HCT116 (cell line): Measurements from ENCODE around the gene ARSI. TPM values are rescaled to one million over a fixed set of nuclear protein-coding genes. Genes with fewer than 3 reads are reported as not detected.

Source experiments
- ATAC-seq: fragments of 200-7000 bp; cut with Tn5 transposase; 2 replicates; pipeline ENCODE4 v1.9.1; 2020; ENCODE audit warnings: mild to moderate bottlenecking, moderate library complexity
- BruUV-seq: library from RNA; stranded (reverse); fragments of 400-500 nt; replicated peaks from 2 replicates; lab custom pipeline; 2021; lab: Mats Ljungman, UMichigan
- CTCF ChIA-PET: fragments of 300-600 bp; sonication (Branson Sonifier 250); formaldehyde crosslinking; loops from one replicate; lab custom pipeline; 2021; ENCODE audit warnings: antibody characterized with exemption; lab: Charles Lee
- POLR2A ChIA-PET: fragments of 300-600, 350-600 bp; sonication (Branson Sonifier 250); formaldehyde crosslinking; loops from one replicate; lab custom pipeline; 2021; ENCODE audit warnings: antibody characterized with exemption; lab: Charles Lee
- RAD21 ChIA-PET, 2 experiments: fragments of 300-600 bp; sonication (Branson Sonifier 250); formaldehyde crosslinking; loops; one replicate each; lab custom pipeline; 2023; ENCODE audit warnings: low total read pairs in 2 of 2; ENCODE audit not compliant: uncharacterized antibody in 2 of 2, unreplicated experiment in 2 of 2, low non-redundant PET in 1 of 2; lab: Charles Lee
- DNase-seq: peaks from one replicate; pipeline ENCODE4 v3.0.0-alpha.2; 2010; ENCODE audit warnings: low read depth, low spot score
- H2AFZ ChIP-seq: fragments of 200-600 bp; shearing (Covaris generic), sonication (generic); 2 replicates; pipeline ENCODE4 v1.6.1; 2017; ENCODE audit warnings: low read depth, mixed run types, mixed read lengths, antibody characterized with exemption, low read length; ENCODE audit not compliant: poor library complexity, severe bottlenecking
- H3K27ac ChIP-seq: 2 replicates; pipeline ENCODE4 v1.5.1; 2012; ENCODE audit warnings: low read depth, low read length
- H3K27me3 ChIP-seq: fragments of 200-600 bp; sonication (generic); 2 replicates; pipeline ENCODE4 v1.6.1; 2016; ENCODE audit warnings: mixed run types, low read length, mixed read lengths; ENCODE audit not compliant: insufficient read depth
- H3K36me3 ChIP-seq, 2 experiments: fragments of 200-500 bp in 1 of 2; fragments of 200-600 bp in 1 of 2; sonication (Bioruptor generic) in 1 of 2; sonication (generic) in 1 of 2; 2 replicates each; pipeline versions ENCODE4 v1.5.1 to v1.6.1; 2014 to 2016; ENCODE audit warnings: low read length in 2 of 2, inconsistent platforms in 1 of 2, mixed read lengths in 1 of 2, mixed run types in 1 of 2; ENCODE audit not compliant: insufficient read depth in 2 of 2, control insufficient read depth in 1 of 2
- H3K4me1 ChIP-seq, 2 experiments: fragments of 200-600 bp in 1 of 2; sonication (generic) in 1 of 2; 2 replicates each; pipeline versions ENCODE4 v1.5.1 to v1.6.1; 2012 to 2017; ENCODE audit warnings: low read length in 2 of 2, inconsistent platforms in 1 of 2, mild to moderate bottlenecking in 1 of 2, mixed read lengths in 1 of 2, mixed run types in 1 of 2, moderate library complexity in 1 of 2; ENCODE audit not compliant: insufficient read depth in 2 of 2, control insufficient read depth in 1 of 2
- H3K4me2 ChIP-seq: fragments of 200-600 bp; sonication (generic); 2 replicates; pipeline ENCODE4 v1.6.1; 2017; ENCODE audit warnings: mixed run types, low read length, mixed read lengths
- H3K4me3 ChIP-seq, 2 experiments: fragments of 200-600 bp in 1 of 2; sonication (generic) in 1 of 2; replicated peaks in 1 of 2; 2 replicates each; pipeline ENCODE4 v1.5.1; 2011 to 2016; ENCODE audit warnings: low read length in 2 of 2, control low read depth in 1 of 2, low read depth in 1 of 2, mild to moderate bottlenecking in 1 of 2, mixed read lengths in 1 of 2, mixed run types in 1 of 2
- H3K79me2 ChIP-seq: fragments of 200-600 bp; sonication (generic); 2 replicates; pipeline ENCODE4 v1.6.1; 2017; ENCODE audit warnings: mild to moderate bottlenecking, mixed run types, low read length, moderate library complexity, mixed read lengths; ENCODE audit not compliant: insufficient read depth
- H3K9ac ChIP-seq: fragments of 200-600 bp; sonication (generic); 2 replicates; pipeline ENCODE4 v1.6.1; 2016; ENCODE audit warnings: low read length, mixed read lengths
- H3K9me2 ChIP-seq: fragments of 200-600 bp; sonication (generic), shearing (Covaris generic); 2 replicates; pipeline ENCODE4 v1.6.1; 2017; ENCODE audit warnings: mixed run types, mild to moderate bottlenecking, moderate library complexity; ENCODE audit not compliant: insufficient read depth
- H3K9me3 ChIP-seq, 2 experiments: fragments of 200-500 bp in 1 of 2; fragments of 200-600 bp in 1 of 2; sonication (Bioruptor generic) in 1 of 2; sonication (generic) in 1 of 2; 2 replicates each; pipeline ENCODE4 v1.6.1; 2014 to 2017; ENCODE audit warnings: low read length in 2 of 2, mixed read lengths in 2 of 2, inconsistent platforms in 1 of 2, low read depth in 1 of 2, mild to moderate bottlenecking in 1 of 2, mixed run types in 1 of 2, moderate library complexity in 1 of 2; ENCODE audit not compliant: control insufficient read depth in 1 of 2, insufficient read depth in 1 of 2
- H4K20me1 ChIP-seq: fragments of 200-600 bp; sonication (generic), shearing (Covaris generic); 2 replicates; pipeline ENCODE4 v1.6.1; 2017; ENCODE audit warnings: mixed run types, mild to moderate bottlenecking, moderate library complexity; ENCODE audit not compliant: insufficient read depth
- EZH2phosphoT487 ChIP-seq: fragments of 200-600 bp; IDR thresholded peaks from 2 replicates; pipeline ENCODE4 v1.6.1; 2018; ENCODE audit warnings: antibody characterized with exemption, borderline replicate concordance
- SP1 ChIP-seq: IDR thresholded peaks from 2 replicates; pipeline ENCODE4 v1.6.1; 2012; ENCODE audit warnings: low read depth
- YY1 ChIP-seq: IDR thresholded peaks from 2 replicates; pipeline ENCODE4 v1.6.1; 2011; ENCODE audit warnings: low read length, low read depth, moderate library complexity, mild to moderate bottlenecking; ENCODE audit not compliant: insufficient replicate concordance; ENCODE audit errors: extremely low read depth
- ZFX ChIP-seq: fragments of 450-650 bp; IDR thresholded peaks from 2 replicates; pipeline ENCODE4 v1.6.1; 2017
- intact Hi-C: fragments of 100-400 bp; cut with micrococcal nuclease; formaldehyde crosslinking; loops from 2 replicates; pipeline ENCODE4 v1.10.0; 2022
- total RNA-seq: library from RNA; stranded (reverse); gene quantifications from one replicate; pipeline ENCODE4 v1.2.1, GENCODE V29; 2021; ENCODE audit not compliant: unreplicated experiment
- TF ChIP-seq, protein P1 (sequence below): IDR thresholded peaks from 2 replicates; pipeline ENCODE4 v1.6.1; 2011; ENCODE audit warnings: mild to moderate bottlenecking, low read length, moderate library complexity; ENCODE audit not compliant: insufficient replicate concordance; ENCODE audit errors: extremely low read depth
- TF ChIP-seq, protein P2 (sequence below): IDR thresholded peaks from 2 replicates; pipeline ENCODE4 v1.6.1; 2012
- TF ChIP-seq, protein P3 (sequence below): IDR thresholded peaks from 2 replicates; pipeline ENCODE4 v1.6.1; 2012

ARSI gene
- total RNA-seq, 1 experiment from 2014 or later: 0.07 TPM

DNA sequence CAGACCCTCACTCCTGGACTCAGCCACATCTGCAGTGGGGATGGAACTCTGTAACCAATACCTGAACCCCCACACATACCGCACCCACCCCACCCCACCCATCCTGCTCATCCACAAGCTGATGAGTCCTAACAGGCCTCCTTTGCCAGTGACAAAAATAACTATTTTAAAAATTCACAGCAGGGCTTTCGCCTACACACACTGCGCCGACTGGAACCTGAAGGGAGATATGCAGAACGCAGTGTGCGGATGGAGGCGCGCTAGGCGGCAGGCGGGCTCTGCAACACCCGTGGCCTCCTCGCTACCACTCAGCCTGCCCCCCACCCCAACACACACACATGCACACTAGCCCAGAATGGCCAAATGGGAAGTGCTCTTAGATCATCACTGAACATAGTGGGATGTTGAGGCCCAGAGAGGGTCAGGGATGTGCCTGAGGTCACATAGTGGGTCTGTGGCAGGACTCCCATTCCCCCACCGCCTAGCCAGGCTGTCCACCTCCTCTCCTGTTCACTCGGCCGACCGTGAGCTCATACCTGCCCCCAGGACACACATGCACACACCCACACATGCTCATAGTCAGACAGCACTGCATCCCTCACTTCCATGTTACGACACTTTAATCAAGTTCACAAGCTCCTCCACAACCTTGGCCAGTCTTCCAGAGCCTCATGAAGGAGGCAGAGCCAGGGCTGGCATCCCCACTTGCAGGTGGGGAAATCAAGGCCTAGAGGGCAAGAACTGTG is 6.8 kb downstream of the ARSI start:
- CTCF ChIA-PET: interaction anchor here (1.2 kb wide), 1 partner anchor 55 kb away, joined by 4 read pairs; no protein-coding TSS in a partner anchor
- no TSS peak for BruUV-seq
- H2AFZ ChIP-seq: no peak overlapping the region
- H3K4me2 ChIP-seq: peak overlapping the region; percentile 53
- H4K20me1 ChIP-seq: no peaks in the 10 kb centered on the region
- intact Hi-C loops: no loop called here
- H3K9me2 ChIP-seq: no peaks in the 10 kb centered on the region
- H3K79me2 ChIP-seq: no peaks in the 10 kb centered on the region
- TF ChIP-seq, protein P1, sequence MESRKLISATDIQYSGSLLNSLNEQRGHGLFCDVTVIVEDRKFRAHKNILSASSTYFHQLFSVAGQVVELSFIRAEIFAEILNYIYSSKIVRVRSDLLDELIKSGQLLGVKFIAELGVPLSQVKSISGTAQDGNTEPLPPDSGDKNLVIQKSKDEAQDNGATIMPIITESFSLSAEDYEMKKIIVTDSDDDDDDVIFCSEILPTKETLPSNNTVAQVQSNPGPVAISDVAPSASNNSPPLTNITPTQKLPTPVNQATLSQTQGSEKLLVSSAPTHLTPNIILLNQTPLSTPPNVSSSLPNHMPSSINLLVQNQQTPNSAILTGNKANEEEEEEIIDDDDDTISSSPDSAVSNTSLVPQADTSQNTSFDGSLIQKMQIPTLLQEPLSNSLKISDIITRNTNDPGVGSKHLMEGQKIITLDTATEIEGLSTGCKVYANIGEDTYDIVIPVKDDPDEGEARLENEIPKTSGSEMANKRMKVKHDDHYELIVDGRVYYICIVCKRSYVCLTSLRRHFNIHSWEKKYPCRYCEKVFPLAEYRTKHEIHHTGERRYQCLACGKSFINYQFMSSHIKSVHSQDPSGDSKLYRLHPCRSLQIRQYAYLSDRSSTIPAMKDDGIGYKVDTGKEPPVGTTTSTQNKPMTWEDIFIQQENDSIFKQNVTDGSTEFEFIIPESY: no peak
- no peak for TF ChIP-seq SP1
- TF ChIP-seq, protein P2, sequence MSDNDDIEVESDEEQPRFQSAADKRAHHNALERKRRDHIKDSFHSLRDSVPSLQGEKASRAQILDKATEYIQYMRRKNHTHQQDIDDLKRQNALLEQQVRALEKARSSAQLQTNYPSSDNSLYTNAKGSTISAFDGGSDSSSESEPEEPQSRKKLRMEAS: no peak
- DNase-seq (no peak), ATAC-seq (no peak)
- POLR2A ChIA-PET: interaction anchor here (1.6 kb wide), 1 partner anchor 56 kb away, joined by 3 read pairs; no protein-coding TSS in a partner anchor
- H3K4me1 ChIP-seq: peaks cover 8 to 11% of the 10 kb centered on the region in 2 experiments; a peak in 3 of 4 replicates
- no peak overlapping the region for H3K4me3 ChIP-seq
- H3K9me3 ChIP-seq: no peaks in the 10 kb centered on the region
- H3K27me3 ChIP-seq: no peaks in the 10 kb centered on the region
- RAD21 ChIA-PET: no interaction called here
- H3K27ac ChIP-seq: no peak overlapping the region
- H3K9ac ChIP-seq: no peak overlapping the region
- H3K36me3 ChIP-seq: no peaks in the 10 kb centered on the region

DNA sequence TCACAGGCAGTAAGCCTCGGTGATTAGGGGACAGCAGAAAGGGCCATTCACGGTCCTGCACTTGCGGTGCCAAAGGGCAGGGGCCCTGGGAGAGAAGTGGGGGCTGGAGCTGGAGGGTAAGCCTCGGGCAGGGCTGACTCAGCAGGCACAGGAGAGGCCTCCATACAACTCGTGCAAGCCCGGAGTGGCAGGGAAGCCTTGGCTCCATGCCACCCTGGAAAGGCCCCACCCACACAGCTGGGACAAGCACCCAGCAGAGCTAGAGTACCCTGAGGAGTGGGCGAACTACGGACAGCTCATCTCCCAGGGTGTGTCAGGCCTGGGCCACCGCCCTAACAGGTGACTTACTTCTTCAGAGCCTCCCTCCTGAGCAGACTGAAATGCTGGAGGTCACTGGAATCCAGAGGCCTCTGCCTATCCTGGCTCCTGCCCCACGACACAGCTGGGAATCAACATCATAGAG is 7.5 kb downstream of the ARSI start:
- Histone ChIP-seq H4K20me1 (no peaks in the 10 kb centered on the region), H3K27me3 (0 out of 2 replicates have a peak, but pooled peaks cover 1% of the 10 kb centered on the region), H3K36me3 (no peaks in the 10 kb centered on the region), H2AFZ (no peak overlapping the region), H3K4me1 (peaks cover 8 to 11% of the 10 kb centered on the region in 2 experiments; a peak in 3 of 4 replicates), H3K79me2 (no peaks in the 10 kb centered on the region), H3K9me2 (no peaks in the 10 kb centered on the region), H3K4me2 (peak overlapping the region; percentile 53), H3K9ac (no peak overlapping the region), H3K9me3 (no peaks in the 10 kb centered on the region), H3K4me3 (no peak overlapping the region)
- ATAC-seq: peak; percentile 72
- ChIA-PET RAD21 (no interaction called here), CTCF (interaction anchor here (1.2 kb wide), 1 partner anchor 56 kb away, joined by 4 read pairs; no protein-coding TSS in a partner anchor), POLR2A (interaction anchor here (1.6 kb wide), 1 partner anchor 56 kb away, joined by 3 read pairs; no protein-coding TSS in a partner anchor)
- no peak for DNase-seq
- no TSS peak for BruUV-seq
- intact Hi-C loops: no loop called here
- TF ChIP-seq EZH2phosphoT487 (no peak), YY1 (no peak), ZFX (0 out of 2 replicates have a peak, but pooled peaks have one; percentile 18)
- TF ChIP-seq, protein P2: peak; percentile 33; the same call in 1 of the 2 replicates
- TF ChIP-seq, protein P3, sequence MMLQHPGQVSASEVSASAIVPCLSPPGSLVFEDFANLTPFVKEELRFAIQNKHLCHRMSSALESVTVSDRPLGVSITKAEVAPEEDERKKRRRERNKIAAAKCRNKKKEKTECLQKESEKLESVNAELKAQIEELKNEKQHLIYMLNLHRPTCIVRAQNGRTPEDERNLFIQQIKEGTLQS: no peak
- TF ChIP-seq, all 23 proteins: peak for 2
- H3K27ac ChIP-seq: no peak overlapping the region; the same call in 1 of the 2 replicates
